Colonic mucosa (tissue), 4 donors: ENCODE results near the gene KIAA1217. TPM values are rescaled to one million over a fixed set of nuclear protein-coding genes. Genes with fewer than 3 reads are reported as not detected.

ENCODE experiments used
- DNase-seq: peaks from one replicate; pipeline ENCODE4 v3.0.0-alpha.2; 2020
- H3K27ac ChIP-seq: fragments of 200-600 bp; one replicate; pipeline ENCODE4 v1.8.0; 2021
- H3K27me3 ChIP-seq: fragments of 200-600 bp; one replicate; pipeline ENCODE4 v1.8.0; 2021
- H3K36me3 ChIP-seq: fragments of 200-600 bp; one replicate; pipeline ENCODE4 v1.8.0; 2021
- H3K4me1 ChIP-seq: fragments of 200-600 bp; one replicate; pipeline ENCODE4 v1.8.0; 2021; ENCODE audit warnings: mild to moderate bottlenecking
- H3K4me3 ChIP-seq: fragments of 200-600 bp; one replicate; pipeline ENCODE4 v1.8.0; 2021
- H3K9ac ChIP-seq, 2 donors: one replicate each; pipeline ENCODE4 v1.7.0; 2013; ENCODE audit warnings: control low read depth in 2 of 2, low read depth in 2 of 2, low read length in 2 of 2
- H3K9me3 ChIP-seq: fragments of 200-600 bp; one replicate; pipeline ENCODE4 v1.8.0; 2021
- intact Hi-C: fragments of 100-400 bp; cut with DNase I; formaldehyde crosslinking; loops from one replicate; pipeline ENCODE4 v1.14.1; 2022
- total RNA-seq, 2 donors: library from RNA; stranded (reverse); fragmentation: NEBNext Ultra II Directional in 1 of 2; extraction: Animal tissue kit (Norgen Biotek cat#: 25700) in 1 of 2; gene quantifications; one replicate each; pipeline ENCODE4 v1.2.1, GENCODE V29; 2021
- TF ChIP-seq, protein P1 (sequence below): fragments of 200-600 bp; IDR thresholded peaks from one replicate; pipeline ENCODE4 v1.8.0; 2022; ENCODE audit warnings: antibody characterized with exemption, mild to moderate bottlenecking
- donor health status: healthy.
- donor health status: DM: no; HTN: no; CAD: no.
- donor health status: DM: no; HTN: no; CAD: no.

The KIAA1217 gene
- total RNA-seq, 2 donors from 2014 or later: 34.2 to 61.2 TPM

DNA sequence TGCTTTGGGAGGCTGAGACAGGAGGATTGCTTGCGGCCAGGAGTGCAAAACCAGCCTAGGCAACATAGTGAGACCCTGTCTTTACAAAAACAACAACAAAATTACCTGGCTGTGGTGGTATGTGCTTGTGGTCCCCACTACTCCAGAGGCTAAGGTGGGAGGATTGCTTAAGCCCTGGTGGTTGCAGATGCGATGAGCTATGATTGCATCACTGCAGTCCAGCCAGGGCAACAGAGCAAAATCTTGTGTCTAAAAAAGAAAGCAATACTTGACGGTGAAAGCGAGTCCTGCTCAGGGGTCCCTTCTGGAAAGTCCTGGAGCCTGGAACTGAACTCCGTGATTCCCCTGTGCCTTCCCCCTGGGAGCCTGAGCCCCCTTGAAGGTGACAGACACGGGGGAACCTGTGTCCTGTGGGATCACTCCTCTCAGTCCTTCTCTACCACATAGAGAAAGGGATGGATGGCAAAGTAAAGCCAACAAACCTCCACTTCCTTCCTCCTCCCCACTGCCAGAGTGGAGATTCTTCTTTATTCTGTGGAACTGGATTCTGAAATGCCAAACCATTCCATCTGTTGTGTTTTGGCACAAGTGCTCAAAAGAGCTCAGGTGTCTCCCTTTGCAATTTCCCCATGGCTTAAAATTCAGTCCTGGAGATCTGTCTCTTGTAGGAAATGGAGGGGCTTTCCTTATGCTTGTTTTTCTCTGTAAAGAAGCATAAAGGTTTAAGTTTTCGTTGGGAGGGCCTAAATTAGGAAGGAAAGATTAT, 50.6 kb downstream of the KIAA1217 start:
- DNase-seq: no peak
- Histone ChIP-seq H3K4me3 (no peak overlapping the region), H3K9ac (no peak overlapping the region), H3K9me3 (no peaks in the 10 kb centered on the region), H3K27ac (no peak overlapping the region), H3K4me1 (no peaks in the 10 kb centered on the region), H3K27me3 (no peaks in the 10 kb centered on the region), H3K36me3 (no peaks in the 10 kb centered on the region)
- intact Hi-C loops: no loop called here
- TF ChIP-seq, protein P1, sequence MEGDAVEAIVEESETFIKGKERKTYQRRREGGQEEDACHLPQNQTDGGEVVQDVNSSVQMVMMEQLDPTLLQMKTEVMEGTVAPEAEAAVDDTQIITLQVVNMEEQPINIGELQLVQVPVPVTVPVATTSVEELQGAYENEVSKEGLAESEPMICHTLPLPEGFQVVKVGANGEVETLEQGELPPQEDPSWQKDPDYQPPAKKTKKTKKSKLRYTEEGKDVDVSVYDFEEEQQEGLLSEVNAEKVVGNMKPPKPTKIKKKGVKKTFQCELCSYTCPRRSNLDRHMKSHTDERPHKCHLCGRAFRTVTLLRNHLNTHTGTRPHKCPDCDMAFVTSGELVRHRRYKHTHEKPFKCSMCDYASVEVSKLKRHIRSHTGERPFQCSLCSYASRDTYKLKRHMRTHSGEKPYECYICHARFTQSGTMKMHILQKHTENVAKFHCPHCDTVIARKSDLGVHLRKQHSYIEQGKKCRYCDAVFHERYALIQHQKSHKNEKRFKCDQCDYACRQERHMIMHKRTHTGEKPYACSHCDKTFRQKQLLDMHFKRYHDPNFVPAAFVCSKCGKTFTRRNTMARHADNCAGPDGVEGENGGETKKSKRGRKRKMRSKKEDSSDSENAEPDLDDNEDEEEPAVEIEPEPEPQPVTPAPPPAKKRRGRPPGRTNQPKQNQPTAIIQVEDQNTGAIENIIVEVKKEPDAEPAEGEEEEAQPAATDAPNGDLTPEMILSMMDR: no peak

DNA sequence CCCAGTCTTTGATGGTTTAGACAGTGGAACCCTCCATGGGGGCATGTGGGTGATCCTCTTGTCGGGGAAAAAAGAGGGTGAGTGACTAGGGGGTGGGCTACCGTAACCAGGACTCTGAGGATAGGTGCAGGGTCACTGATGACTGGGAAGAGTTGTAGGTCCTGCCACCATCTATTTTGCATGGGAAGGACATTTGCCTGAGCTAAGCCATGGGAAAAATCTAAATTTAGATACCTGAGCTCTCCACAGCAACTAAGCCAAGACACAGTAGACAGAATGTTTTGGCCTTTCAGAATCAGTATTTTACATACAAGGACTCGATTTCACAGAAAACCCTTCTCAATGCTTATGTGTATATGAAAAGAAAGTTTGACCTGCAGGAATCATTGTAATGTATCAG, 52.7 kb downstream of the KIAA1217 start:
- intact Hi-C loops: no loop called here
- no peak overlapping the region for H3K9ac ChIP-seq
- no peaks in the 10 kb centered on the region for H3K36me3 ChIP-seq
- H3K4me1 ChIP-seq: no peaks in the 10 kb centered on the region
- no peak overlapping the region for H3K27ac ChIP-seq
- H3K27me3 ChIP-seq: no peaks in the 10 kb centered on the region
- no peaks in the 10 kb centered on the region for H3K9me3 ChIP-seq
- no peak overlapping the region for H3K4me3 ChIP-seq
- TF ChIP-seq, protein P1: no peak
- DNase-seq: no peak

DNA sequence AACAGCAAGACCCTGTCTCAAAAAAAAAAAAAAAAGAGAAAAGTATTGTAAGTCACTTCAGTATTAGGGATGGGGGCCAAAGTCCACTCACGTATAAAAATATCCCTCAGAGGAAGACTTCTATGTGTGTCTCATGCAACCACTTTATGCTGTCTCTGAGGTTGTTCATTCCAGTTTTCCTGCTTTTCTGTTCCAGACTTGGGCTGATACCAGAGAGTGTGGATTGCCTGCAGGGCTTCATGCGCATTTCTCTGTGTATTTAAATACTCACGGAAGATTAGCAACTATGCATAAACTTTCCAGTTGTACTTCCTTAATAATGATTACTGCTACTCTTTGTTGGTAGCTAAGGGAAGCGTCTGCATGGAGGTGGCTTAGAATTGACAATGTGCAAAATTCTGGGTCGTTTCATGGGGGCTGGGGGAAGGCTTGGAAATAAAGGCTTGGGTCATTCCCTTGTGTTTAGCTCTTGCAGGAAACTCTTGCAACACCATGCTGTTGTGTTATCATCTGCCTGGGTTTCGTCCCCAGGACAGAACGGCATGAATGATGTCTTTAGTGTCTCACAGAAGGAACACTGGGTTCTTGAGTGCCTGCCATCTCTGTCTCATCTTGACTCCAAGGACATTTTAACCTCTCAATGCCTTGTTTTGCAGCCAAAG, 54.1 kb downstream of the KIAA1217 start:
- no peaks in the 10 kb centered on the region for H3K27me3 ChIP-seq
- TF ChIP-seq, protein P1: no peak
- no peaks in the 10 kb centered on the region for H3K4me1 ChIP-seq
- intact Hi-C loops: no loop called here
- no peak for DNase-seq
- H3K4me3 ChIP-seq: no peak overlapping the region
- no peaks in the 10 kb centered on the region for H3K36me3 ChIP-seq
- no peak overlapping the region for H3K9ac ChIP-seq
- H3K9me3 ChIP-seq: no peaks in the 10 kb centered on the region
- H3K27ac ChIP-seq: no peak overlapping the region

DNA sequence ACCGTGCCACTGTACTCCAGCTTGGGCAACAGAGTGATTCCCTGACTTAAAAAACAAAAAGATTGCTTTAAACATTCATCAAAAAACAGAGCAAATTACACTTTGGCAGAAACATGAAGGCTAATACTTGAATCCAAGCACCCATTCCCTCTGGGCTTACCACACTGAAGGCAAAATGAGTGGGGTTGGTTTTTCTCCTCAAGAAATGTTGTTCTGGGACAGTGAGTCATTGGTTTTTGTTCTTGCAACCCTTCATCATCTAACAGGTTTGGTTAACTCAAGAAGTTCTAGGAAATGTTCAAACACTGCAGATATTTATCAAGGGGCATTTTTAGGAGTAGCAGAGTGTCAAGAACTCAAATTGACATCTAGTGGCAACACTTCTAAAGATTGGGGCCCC, 60.5 kb downstream of the KIAA1217 start:
- Histone ChIP-seq H3K36me3 (no peaks in the 10 kb centered on the region), H3K4me3 (no peak overlapping the region), H3K27ac (no peak overlapping the region), H3K9ac (no peak overlapping the region), H3K9me3 (no peaks in the 10 kb centered on the region), H3K4me1 (no peaks in the 10 kb centered on the region), H3K27me3 (no peaks in the 10 kb centered on the region)
- intact Hi-C loops: no loop called here
- no peak for DNase-seq
- TF ChIP-seq, protein P1: no peak

DNA sequence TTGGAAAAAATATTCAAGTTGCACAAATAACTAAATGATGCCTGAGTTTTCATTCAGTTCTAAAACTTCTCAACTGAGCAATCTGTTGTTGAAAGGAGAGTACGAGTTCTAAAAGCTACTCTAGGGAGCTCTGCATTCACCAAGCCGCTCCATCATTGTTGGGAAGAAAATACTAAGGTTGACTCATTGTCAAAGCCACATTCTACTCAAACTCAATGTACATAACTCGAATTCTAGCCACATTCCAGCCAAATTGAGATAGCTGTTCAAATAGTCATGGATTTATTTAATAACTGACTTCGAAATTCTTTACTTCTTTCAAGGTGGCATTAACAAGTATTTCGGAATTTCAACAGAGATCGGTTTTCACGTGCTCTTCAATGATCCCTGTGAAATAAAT, 63.4 kb downstream of the KIAA1217 start:
- Histone ChIP-seq H3K4me1 (no peaks in the 10 kb centered on the region), H3K9ac (no peak overlapping the region), H3K27me3 (no peaks in the 10 kb centered on the region), H3K27ac (no peak overlapping the region), H3K9me3 (no peaks in the 10 kb centered on the region), H3K36me3 (no peaks in the 10 kb centered on the region), H3K4me3 (no peak overlapping the region)
- DNase-seq: no peak
- intact Hi-C loops: no loop called here
- TF ChIP-seq, protein P1: no peak
